Sciatic nerve (tissue), 2 donors: ENCODE measurements around the gene VSIG10L2. TPM values are rescaled to one million over a fixed set of nuclear protein-coding genes. Genes with fewer than 3 reads are reported as not detected.
"Not testable (repeated sequence)": the region's sequence is repeated elsewhere in the genome, so short reads cannot be mapped to it uniquely, and the experiment has no call there.

Experiments used
- ATAC-seq: fragments of 200-7000 bp; cut with Tn5 transposase; one replicate; pipeline ENCODE4 v1.9.1; 2020; ENCODE audit warnings: mild to moderate bottlenecking, moderate library complexity
- DNase-seq: peaks from one replicate; pipeline ENCODE4 v3.0.0-alpha.2; 2020; ENCODE audit warnings: low spot score
- intact Hi-C: fragments of 100-400 bp; cut with DNase I; formaldehyde crosslinking; loops from one replicate; pipeline ENCODE4 v1.14.2; 2022
- total RNA-seq: library from RNA; stranded (reverse); fragmentation: NEBNext Ultra II Directional; extraction: Animal tissue kit (Norgen Biotek cat#: 25700); gene quantifications from one replicate; pipeline ENCODE4 v1.2.1, GENCODE V29; 2021
- donor health status: DM: no; HTN: no; CAD: no.
- donor health status: DM: no; HTN: no; CAD: no.

The VSIG10L2 gene
- total RNA-seq = not detected

DNA sequence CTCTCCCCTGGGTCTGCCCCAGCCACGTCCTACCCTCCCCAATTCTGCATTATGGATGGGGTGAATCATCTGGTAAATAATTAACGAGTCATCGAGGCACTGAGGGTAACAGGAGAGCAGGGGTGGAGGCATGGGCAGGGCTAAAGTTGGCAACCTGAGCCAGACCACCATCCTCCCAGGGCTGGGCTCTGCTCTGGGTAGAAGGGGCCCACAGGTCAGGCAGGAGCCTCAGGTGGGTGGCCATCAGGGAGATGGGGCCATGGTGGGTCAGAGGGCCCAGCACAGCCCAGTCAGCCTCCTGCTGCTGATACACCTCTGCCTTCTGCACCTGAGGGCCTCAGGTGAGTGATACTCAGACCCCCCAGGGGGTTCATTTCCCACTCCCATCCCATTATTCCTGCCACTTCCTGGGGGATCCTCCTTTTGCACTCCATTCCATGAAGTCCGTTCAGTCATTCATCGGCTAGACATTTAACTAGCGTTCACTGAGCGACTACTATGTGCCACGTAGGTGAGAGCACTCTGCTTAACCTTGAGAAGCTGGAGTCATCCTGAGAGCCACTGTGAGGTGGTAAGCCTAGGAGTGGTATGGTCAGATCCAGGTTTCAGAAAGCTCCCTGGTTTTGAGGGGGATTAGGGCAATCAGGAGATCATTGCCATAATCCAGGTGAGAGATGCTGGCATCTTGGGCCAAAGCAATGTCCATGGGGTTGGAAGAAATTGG lies at the start of gene VSIG10L2:
TSS of gene VSIG10L2 (plus strand) at position 248 of the 724 bp plus-strand sequence. CDS start at position 260, 12 bp downstream.
- intact Hi-C loops = no loop called here
- ATAC-seq (no peak), DNase-seq (no peak)

GRCh38 chr11:125901872-125902271 lies 44.0 kb upstream of the VSIG10L2 start:
- ATAC-seq (no peak), DNase-seq (no peak)
- intact Hi-C loops = no loop called here

- intact Hi-C loops = no loop called here
- DNase-seq (no peak), ATAC-seq (peak; percentile 37)
Measured at GRCh38 chr11:125902277-125902926, 43.4 kb upstream of the VSIG10L2 start.

DNA sequence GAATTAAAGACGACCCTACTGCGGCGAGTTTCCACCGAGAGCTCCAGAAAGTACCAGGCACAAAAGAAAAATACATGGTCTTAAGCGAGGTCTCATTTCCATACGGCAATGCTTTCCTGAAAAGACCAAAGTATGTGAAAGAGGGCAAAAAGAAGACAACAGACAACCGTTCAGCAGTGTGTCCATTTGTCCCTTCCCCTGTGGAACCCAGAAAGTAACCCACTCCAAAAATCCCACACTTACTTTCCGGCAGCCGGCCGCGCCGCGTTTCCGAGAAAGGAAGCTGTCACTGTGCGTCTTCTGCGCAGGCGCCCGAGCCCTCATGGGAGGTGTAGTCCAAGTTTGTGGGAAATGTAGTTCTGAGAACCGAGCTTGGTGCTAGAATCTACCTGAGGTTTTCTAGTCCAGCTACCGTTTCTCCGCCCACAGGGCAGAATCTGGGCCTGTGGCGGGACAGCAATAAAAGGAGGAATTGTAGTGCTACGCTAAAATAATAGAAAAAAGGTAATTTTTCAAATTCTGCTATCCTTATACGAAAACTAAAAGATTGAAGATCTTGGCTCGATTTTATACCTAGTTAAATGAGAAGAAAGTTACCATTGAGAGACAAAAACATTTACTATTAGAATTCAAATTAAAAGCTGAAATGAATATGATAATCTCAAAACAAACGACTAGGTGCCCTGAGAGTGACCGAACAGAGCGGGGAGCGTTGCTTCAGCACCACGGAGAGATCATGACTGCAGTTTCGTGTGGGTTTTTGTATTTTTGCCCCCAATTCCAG lies 42.7 kb upstream of the VSIG10L2 start, which contains the start of gene PUS3:
TSS of gene PUS3 (minus strand) at position 280 of the 784 bp plus-strand sequence. CDS start 6,922 bp downstream, outside the sequence.
- intact Hi-C loops = no loop called here
- DNase-seq = peak; percentile 92

GRCh38 chr11:125903711-125904659 lies 41.9 kb upstream of the VSIG10L2 start, which contains the start of gene DDX25:
TSS of gene DDX25 (plus strand) at chr11:125904508. CDS start at chr11:125904518, 10 bp downstream.
- no peak for DNase-seq
- ATAC-seq = no peak
- intact Hi-C loops = no loop called here

More for the DNA sequence above, 42.7 kb upstream of the VSIG10L2 start, which contains the start of gene PUS3:
- ATAC-seq = peak; percentile 98

DNA sequence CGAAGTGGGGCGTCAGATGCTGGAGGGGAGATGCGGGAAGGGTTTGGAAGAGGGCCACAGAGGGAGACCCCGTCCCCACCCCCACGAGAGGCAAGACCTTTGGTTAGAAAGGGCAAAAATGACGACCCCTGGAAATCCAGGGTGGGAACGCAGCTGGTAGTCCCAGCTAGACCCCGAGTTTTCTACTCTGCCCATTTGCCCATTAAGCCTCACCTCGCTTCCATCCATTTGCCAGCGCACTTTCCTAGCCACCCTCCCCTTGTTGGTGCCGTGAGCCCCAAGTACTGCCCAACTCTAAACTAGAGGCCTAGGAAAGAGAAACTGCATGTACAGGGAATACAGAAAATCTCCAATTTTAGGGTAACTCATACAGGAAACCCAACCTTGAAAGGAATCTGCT lies 41.2 kb upstream of the VSIG10L2 start:
- no peak for DNase-seq
- intact Hi-C loops = no loop called here
- no peak for ATAC-seq

DNA sequence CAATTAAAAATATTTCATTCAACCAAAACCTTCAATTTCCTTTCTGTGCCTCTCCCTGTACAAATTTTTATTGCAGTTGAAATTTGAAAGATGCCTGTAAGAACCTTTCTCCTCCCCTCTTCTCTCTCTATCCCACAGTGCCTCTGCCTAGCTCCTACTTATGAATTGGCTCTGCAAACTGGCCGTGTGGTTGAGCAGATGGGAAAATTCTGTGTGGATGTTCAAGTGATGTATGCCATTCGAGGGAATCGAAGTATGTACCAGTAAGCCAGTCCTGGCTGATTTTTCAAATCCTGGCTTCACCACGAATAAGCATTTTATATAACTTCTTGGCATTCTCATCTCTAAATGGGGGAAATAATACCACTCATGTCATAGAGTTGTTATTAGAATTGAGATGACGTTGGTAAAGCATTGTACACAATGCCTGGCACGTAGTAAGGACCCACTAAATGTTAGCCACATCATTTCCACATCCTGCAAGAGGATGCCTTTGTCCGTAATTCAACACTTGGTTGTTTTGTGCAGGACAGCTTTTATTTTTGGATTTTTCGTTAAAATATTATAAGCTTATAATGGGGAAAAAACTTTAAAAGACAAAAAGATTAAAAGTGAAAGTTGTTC lies 35.5 kb upstream of the VSIG10L2 start:
- intact Hi-C loops = no loop called here
- DNase-seq = no peak
- ATAC-seq = no peak

DNA sequence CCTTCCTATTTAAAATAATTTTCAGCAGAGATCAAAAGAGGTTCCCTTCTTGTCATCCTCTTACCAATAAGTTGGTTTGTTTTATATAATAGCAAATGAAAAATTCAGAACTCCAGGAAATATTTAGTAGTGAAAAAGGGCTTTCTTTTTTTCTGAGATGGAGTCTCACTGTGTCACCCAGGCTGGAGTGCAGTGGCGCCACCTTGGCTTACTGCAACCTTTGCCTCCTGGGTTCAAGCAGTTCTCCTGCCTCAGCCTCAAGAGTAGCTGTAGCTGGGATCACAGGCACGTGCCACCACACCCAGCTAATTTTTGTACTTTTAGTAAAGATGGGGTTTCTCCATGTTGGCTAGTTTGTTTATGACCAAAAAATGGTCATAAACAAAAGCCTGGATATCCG lies 31.2 kb upstream of the VSIG10L2 start:
- ATAC-seq, DNase-seq, intact Hi-C loops: not testable (repeated sequence)

- DNase-seq (no peak), ATAC-seq (no peak)
- intact Hi-C loops = no loop called here
Measured at GRCh38 chr11:125916683-125917347, 29.0 kb upstream of the VSIG10L2 start.

- intact Hi-C loops = no loop called here
- ATAC-seq (no peak), DNase-seq (no peak)
Measured at GRCh38 chr11:125918140-125918840, 27.6 kb upstream of the VSIG10L2 start.

DNA sequence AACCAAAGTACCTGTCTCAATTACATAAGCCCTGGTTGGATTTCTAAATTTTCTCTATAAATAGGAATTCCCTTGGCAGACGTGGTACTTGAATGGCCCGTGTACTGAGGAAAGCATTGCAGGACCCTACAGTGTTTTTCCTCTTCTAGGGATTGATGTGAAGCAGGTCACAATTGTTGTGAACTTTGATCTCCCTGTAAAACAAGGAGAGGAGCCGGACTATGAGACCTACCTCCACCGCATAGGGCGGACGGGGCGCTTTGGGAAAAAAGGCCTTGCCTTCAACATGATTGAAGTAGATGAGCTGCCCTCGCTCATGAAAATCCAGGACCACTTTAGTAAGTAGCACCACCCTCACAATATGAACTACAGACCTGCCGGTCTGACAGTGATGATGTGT lies 24.8 kb upstream of the VSIG10L2 start:
- ATAC-seq (no peak), DNase-seq (no peak)
- intact Hi-C loops = no loop called here

DNA sequence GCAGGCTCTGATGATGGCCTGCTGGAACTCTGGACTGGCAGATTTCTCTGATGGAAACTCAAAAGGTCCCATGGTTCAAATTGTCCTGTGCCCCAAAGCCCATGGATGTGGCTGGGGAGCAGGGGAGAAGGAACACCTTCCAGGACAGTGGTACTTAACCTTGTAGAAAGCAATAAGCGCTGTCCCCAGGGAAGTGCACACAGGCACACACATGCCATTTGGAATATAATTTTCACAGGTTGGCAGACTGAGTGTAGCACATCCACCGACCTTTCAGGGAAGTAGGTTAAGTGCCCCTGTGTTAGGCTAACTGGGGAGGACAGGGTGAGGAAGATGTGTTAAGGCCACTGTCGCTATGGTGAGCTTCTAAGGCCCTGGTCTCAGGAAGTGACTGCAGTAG lies 23.7 kb upstream of the VSIG10L2 start:
- intact Hi-C loops = no loop called here
- DNase-seq (no peak), ATAC-seq (peak; percentile 39)

DNA sequence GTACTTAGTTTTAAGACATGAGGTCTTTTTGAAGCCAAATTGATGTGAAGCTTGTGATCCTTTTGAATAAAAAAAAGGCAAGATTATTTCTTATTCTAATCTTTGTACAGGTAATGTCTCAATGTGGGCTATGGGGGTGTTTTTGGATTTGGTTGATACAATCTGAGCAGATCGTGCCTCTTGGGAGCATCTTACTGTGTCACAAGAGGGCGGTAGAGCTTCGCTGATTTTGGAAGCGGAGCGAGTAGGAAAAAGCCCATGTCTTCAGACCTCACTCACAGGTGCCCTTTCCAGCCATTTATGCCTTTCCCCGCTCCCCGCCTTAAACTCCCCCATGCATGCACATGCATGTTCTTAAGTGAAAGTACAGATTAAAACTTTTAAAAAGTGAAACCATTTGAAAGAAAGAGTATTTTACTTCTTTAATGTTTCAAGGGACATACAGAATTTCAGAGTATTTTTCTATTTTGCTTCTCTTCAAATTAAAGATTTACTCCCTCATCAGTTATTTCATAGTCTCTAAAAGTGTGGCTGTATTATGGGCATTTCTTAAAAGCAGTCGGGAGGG lies 22.7 kb upstream of the VSIG10L2 start:
- intact Hi-C loops = no loop called here
- peak; percentile 82 for ATAC-seq
- peak; percentile 80 for DNase-seq

GRCh38 chr11:125923633-125924032 lies 22.2 kb upstream of the VSIG10L2 start:
- intact Hi-C loops = loop anchor here (2.0 kb wide), 1 partner anchor 267 kb away; no protein-coding TSS in a partner anchor
- ATAC-seq (no peak), DNase-seq (no peak)

- DNase-seq = no peak
- no peak for ATAC-seq
- intact Hi-C loops = loop anchor here (2.0 kb wide), 1 partner anchor 266 kb away; no protein-coding TSS in a partner anchor
Measured at GRCh38 chr11:125924384-125925007, 21.3 kb upstream of the VSIG10L2 start.

GRCh38 chr11:125925247-125925740 lies 20.6 kb upstream of the VSIG10L2 start:
- no peak for DNase-seq
- no peak for ATAC-seq
- intact Hi-C loops = loop anchor here (2.0 kb wide), 1 partner anchor 266 kb away; no protein-coding TSS in a partner anchor
